AG09319 (cell line): Measurements from ENCODE around the gene ERC1.
"Not testable (repeated sequence)": the region's sequence is repeated elsewhere in the genome, so short reads cannot be mapped to it uniquely, and the experiment has no call there.

Experiments
- DNase-seq: peaks from one replicate; pipeline ENCODE4 v3.0.0-alpha.2; 2010; ENCODE audit warnings: low read depth; ENCODE audit errors: extremely low read depth
- CTCF ChIP-seq: IDR thresholded peaks from 2 replicates; pipeline ENCODE4 v1.5.1; 2011; ENCODE audit warnings: low read depth, mild to moderate bottlenecking, inconsistent platforms, low read length, moderate library complexity

ERC1 gene

GRCh38 chr12:1353451-1353850, 362.4 kb downstream of the ERC1 start:
- DNase-seq, result no peak
- no peak for TF ChIP-seq CTCF

- no peak for TF ChIP-seq CTCF
- no peak for DNase-seq
These were observed 364.4 kb downstream of the ERC1 start for GRCh38 chr12:1355396-1355795.

- not testable (repeated sequence) for DNase-seq
These were observed 364.8 kb downstream of the ERC1 start for GRCh38 chr12:1355871-1356270.

GRCh38 chr12:1356285-1356684, 365.3 kb downstream of the ERC1 start:
- TF ChIP-seq CTCF, result no peak
- DNase-seq, result no peak

GRCh38 chr12:1357171-1357570, 366.1 kb downstream of the ERC1 start:
- no peak for TF ChIP-seq CTCF
- no peak for DNase-seq

- no peak for TF ChIP-seq CTCF
- no peak for DNase-seq
These were observed 366.7 kb downstream of the ERC1 start for GRCh38 chr12:1357711-1358110.

- no peak for DNase-seq
- no peak for TF ChIP-seq CTCF
These were observed 369.6 kb downstream of the ERC1 start for GRCh38 chr12:1360441-1361210.

GRCh38 chr12:1362143-1362662, 371.2 kb downstream of the ERC1 start:
- TF ChIP-seq CTCF, result no peak
- DNase-seq, result no peak
